Ectodermal cell (in vitro differentiated cells): ENCODE data around the gene LRRC59.

ENCODE experiments used
- H3K27ac ChIP-seq: 2 replicates; pipeline ENCODE4 v1.7.0; 2013; ENCODE audit warnings: mild to moderate bottlenecking, low read depth, low read length; ENCODE audit not compliant: insufficient read depth, poor library complexity, severe bottlenecking
- H3K27me3 ChIP-seq: 2 replicates; pipeline ENCODE4 v1.7.0; 2013; ENCODE audit warnings: mild to moderate bottlenecking, low read length; ENCODE audit not compliant: insufficient read depth, control insufficient read depth, poor library complexity, severe bottlenecking
- H3K36me3 ChIP-seq: one replicate; pipeline ENCODE4 v1.7.0; 2013; ENCODE audit warnings: low read length; ENCODE audit not compliant: control insufficient read depth, insufficient read depth
- H3K4me1 ChIP-seq: one replicate; pipeline ENCODE4 v1.7.0; 2013; ENCODE audit warnings: low read length; ENCODE audit not compliant: control insufficient read depth, insufficient read depth
- H3K4me3 ChIP-seq: 2 replicates; pipeline ENCODE4 v1.7.0; 2013; ENCODE audit warnings: low read depth, low read length, control low read depth; ENCODE audit not compliant: insufficient read depth
- H3K9me3 ChIP-seq: 2 replicates; pipeline ENCODE4 v1.7.0; 2013; ENCODE audit warnings: mild to moderate bottlenecking, low read length, moderate library complexity; ENCODE audit not compliant: control insufficient read depth
- WGBS, 2 experiments: methylation state at CpG; one replicate each; pipeline ENCODE4 v1.1.7; 2013; ENCODE audit warnings: missing lambda C conversion rate in 2 of 2; 5-methylcytosine and 5-hydroxymethylcytosine counted together

Gene LRRC59

GRCh38 chr17:50363217-50364060 lies 33.9 kb downstream of the LRRC59 start:
- H3K9me3 ChIP-seq, result no peaks in the 10 kb centered on the region
- H3K27ac ChIP-seq, result peak overlapping the region; percentile 89
- no peaks in the 10 kb centered on the region for H3K27me3 ChIP-seq
- peaks cover 24% of the 10 kb centered on the region for H3K36me3 ChIP-seq
- 18% methylated on average over 8 of the region's 8 CpGs for WGBS, 2 experiments
- H3K4me3 ChIP-seq, result no peak overlapping the region
- peaks cover 29% of the 10 kb centered on the region for H3K4me1 ChIP-seq

- Histone ChIP-seq H3K27ac (no peak overlapping the region), H3K36me3 (peaks cover 21% of the 10 kb centered on the region), H3K9me3 (no peaks in the 10 kb centered on the region), H3K4me1 (peaks cover 29% of the 10 kb centered on the region), H3K4me3 (no peak overlapping the region), H3K27me3 (no peaks in the 10 kb centered on the region)
- 90% methylated on average over 6 to 7 of the region's 7 CpGs for WGBS, 2 experiments
Measured at GRCh38 chr17:50362661-50363060, 34.7 kb downstream of the LRRC59 start.

DNA sequence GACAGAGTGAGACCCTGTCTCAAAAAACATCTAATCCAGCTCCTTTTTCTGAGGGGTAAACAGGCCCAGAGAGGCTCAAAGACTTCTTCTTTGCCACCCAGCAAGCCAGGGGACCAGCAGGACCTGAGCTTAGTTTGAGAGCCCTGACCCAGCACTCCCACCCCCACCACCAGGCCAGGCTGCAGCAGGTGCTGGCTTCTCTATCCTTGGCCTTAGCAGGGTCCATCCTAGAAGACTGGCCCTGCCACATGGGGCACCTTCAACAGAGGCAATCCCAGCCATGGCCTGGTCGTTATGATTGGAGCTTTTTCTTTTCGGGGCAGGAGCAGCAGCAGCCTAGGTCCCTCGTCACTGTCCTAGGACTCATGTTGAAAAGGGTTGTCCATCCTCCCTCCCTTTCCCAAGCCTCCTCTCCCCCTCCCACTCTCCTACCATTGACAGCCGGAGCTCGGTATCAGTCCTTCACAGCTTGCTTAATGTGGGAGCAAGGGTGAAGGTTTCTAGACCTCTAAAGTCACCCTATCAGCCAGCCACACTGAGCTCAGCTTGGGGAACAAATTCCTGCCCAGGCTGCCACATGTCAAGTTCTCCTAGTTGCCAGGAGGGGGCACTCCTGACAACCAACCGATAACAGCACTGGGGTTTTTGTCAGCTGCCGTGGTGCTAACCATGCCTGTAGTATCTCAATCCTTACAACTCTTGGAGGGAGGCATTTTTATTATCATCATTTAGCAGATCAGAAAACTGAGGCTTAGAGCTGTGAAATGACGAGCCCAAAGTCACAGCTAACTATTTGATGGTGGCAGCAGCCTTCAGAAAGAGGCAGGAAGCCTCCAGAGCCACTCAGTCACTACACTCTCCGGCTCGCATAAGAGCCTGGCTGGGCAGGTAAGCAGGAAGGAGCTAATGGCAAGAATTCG lies 35.5 kb downstream of the LRRC59 start:
- 42 to 44% methylated on average over 11 of the region's 11 CpGs for WGBS, 2 experiments
- H3K4me1 ChIP-seq, result peaks cover 29% of the 10 kb centered on the region
- H3K9me3 ChIP-seq, result no peaks in the 10 kb centered on the region
- H3K4me3 ChIP-seq, result no peak overlapping the region
- H3K27ac ChIP-seq, result no peak overlapping the region
- peaks cover 23% of the 10 kb centered on the region for H3K36me3 ChIP-seq
- H3K27me3 ChIP-seq, result no peaks in the 10 kb centered on the region

DNA sequence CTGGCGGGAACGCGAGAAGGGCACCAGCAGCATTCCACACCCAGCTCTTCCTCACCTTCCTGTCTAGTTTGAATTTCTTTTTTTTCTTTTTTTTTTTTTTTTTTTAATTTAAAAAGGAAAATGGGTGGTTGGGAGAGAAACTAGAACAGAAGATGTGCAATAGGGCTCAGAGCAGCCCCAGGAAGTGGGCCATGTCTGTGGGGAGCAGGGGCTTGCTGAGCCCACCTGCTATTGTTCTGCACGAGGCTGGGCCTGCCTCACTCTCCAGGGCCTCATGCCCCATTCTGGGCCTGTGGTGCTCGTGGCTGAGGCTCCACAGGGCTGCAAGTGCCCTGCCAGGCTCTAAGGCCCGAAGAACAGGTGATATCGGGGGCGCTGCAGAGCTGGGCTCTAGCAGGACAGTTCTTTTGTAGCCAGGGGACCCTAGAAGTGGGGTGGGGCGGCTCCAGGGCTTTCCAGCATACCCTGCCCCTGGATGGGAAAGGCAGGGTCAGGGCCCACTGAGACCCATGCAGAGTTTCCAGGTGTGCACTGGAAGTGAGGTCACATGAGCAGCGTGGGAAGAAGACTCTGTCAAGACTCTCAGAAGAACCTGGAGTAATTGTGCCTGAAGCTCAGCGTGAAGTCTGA lies 36.7 kb downstream of the LRRC59 start:
- Histone ChIP-seq H3K9me3 (no peaks in the 10 kb centered on the region), H3K27me3 (no peaks in the 10 kb centered on the region), H3K27ac (no peak overlapping the region), H3K36me3 (peaks cover 32% of the 10 kb centered on the region), H3K4me1 (peaks cover 29% of the 10 kb centered on the region), H3K4me3 (no peak overlapping the region)
- WGBS, 2 experiments, result 88 to 90% methylated on average over 11 of the region's 11 CpGs

- H3K27ac ChIP-seq, result no peak overlapping the region
- H3K4me3 ChIP-seq, result no peak overlapping the region
- H3K36me3 ChIP-seq, result peaks cover 36% of the 10 kb centered on the region
- peaks cover 27% of the 10 kb centered on the region for H3K4me1 ChIP-seq
- WGBS, 2 experiments, result 94 to 95% methylated on average over 14 of the region's 14 CpGs
- no peaks in the 10 kb centered on the region for H3K9me3 ChIP-seq
- H3K27me3 ChIP-seq, result no peaks in the 10 kb centered on the region
Measured at GRCh38 chr17:50359998-50360461, 37.3 kb downstream of the LRRC59 start.

GRCh38 chr17:50359005-50359699 lies 38.2 kb downstream of the LRRC59 start:
- 92% methylated on average over 5 of the region's 5 CpGs for WGBS, 2 experiments
- peaks cover 36% of the 10 kb centered on the region for H3K36me3 ChIP-seq
- H3K27ac ChIP-seq, result no peak overlapping the region
- H3K4me1 ChIP-seq, result peaks cover 19% of the 10 kb centered on the region
- no peaks in the 10 kb centered on the region for H3K27me3 ChIP-seq
- no peak overlapping the region for H3K4me3 ChIP-seq
- H3K9me3 ChIP-seq, result no peaks in the 10 kb centered on the region

GRCh38 chr17:50358177-50358576 lies 39.1 kb downstream of the LRRC59 start:
- H3K9me3 ChIP-seq, result no peaks in the 10 kb centered on the region
- no peak overlapping the region for H3K4me3 ChIP-seq
- H3K36me3 ChIP-seq, result peaks cover 39% of the 10 kb centered on the region
- H3K27ac ChIP-seq, result no peak overlapping the region
- no peaks in the 10 kb centered on the region for H3K27me3 ChIP-seq
- 95% methylated on average over 17 of the region's 17 CpGs for WGBS, 2 experiments
- H3K4me1 ChIP-seq, result peaks cover 9% of the 10 kb centered on the region

- Histone ChIP-seq H3K4me1 (peaks cover 1% of the 10 kb centered on the region), H3K27me3 (no peaks in the 10 kb centered on the region), H3K27ac (no peak overlapping the region), H3K4me3 (no peak overlapping the region), H3K9me3 (no peaks in the 10 kb centered on the region), H3K36me3 (peaks cover 39% of the 10 kb centered on the region)
- WGBS, 2 experiments, result 96 to 97% methylated on average over 12 of the region's 12 CpGs
Measured at GRCh38 chr17:50356892-50357510, 40.3 kb downstream of the LRRC59 start.

- Histone ChIP-seq H3K4me1 (no peaks in the 10 kb centered on the region), H3K4me3 (no peak overlapping the region), H3K36me3 (peaks cover 39% of the 10 kb centered on the region), H3K9me3 (no peaks in the 10 kb centered on the region), H3K27ac (no peak overlapping the region), H3K27me3 (no peaks in the 10 kb centered on the region)
- 96 to 97% methylated on average over 12 of the region's 12 CpGs for WGBS, 2 experiments
Measured at GRCh38 chr17:50356418-50356817, 40.9 kb downstream of the LRRC59 start.
